OCI-LY1 (cell line): Measurements from ENCODE around the gene NFAT5.

Source experiments
- H2AFZ ChIP-seq: fragments of 200-600 bp; sonication (generic), shearing (Covaris generic); 2 replicates; pipeline ENCODE4 v1.6.0; 2014; ENCODE audit warnings: antibody characterized with exemption, mild to moderate bottlenecking, low read length
- H3F3A ChIP-seq: fragments of 200-600 bp; sonication (generic), shearing (Covaris generic); 2 replicates; pipeline ENCODE4 v1.6.0; 2014; ENCODE audit warnings: mild to moderate bottlenecking, antibody characterized with exemption, low read length, moderate library complexity; ENCODE audit not compliant: insufficient read depth
- H3K27ac ChIP-seq: fragments of 200-600 bp; sonication (generic); 2 replicates; pipeline ENCODE4 v1.5.1; 2014; ENCODE audit warnings: low read length, mixed run types, mild to moderate bottlenecking, low read depth; ENCODE audit not compliant: poor library complexity, severe bottlenecking
- H3K27me3 ChIP-seq: fragments of 200-600 bp; sonication (generic); 2 replicates; pipeline ENCODE4 v1.6.0; 2014; ENCODE audit warnings: antibody characterized with exemption, mild to moderate bottlenecking, low read length, moderate library complexity; ENCODE audit not compliant: insufficient read depth
- H3K36me3 ChIP-seq: fragments of 200-600 bp; sonication (generic); 2 replicates; pipeline ENCODE4 v1.6.1; 2014; ENCODE audit warnings: mild to moderate bottlenecking, antibody characterized with exemption, low read length, moderate library complexity, mixed read lengths; ENCODE audit not compliant: insufficient read depth
- H3K4me1 ChIP-seq: fragments of 200-600 bp; sonication (generic); 2 replicates; pipeline ENCODE4 v1.5.1; 2014; ENCODE audit warnings: mild to moderate bottlenecking, low read length, moderate library complexity; ENCODE audit not compliant: insufficient read depth, severe bottlenecking
- H3K4me2 ChIP-seq: fragments of 200-600 bp; sonication (generic), shearing (Covaris generic); 2 replicates; pipeline ENCODE4 v1.6.1; 2014; ENCODE audit warnings: low read length
- H3K4me3 ChIP-seq: fragments of 200-600 bp; sonication (generic); 2 replicates; pipeline ENCODE4 v1.5.1; 2014; ENCODE audit warnings: low read length, low read depth, mild to moderate bottlenecking, mixed read lengths; ENCODE audit not compliant: poor library complexity, severe bottlenecking
- H3K79me2 ChIP-seq: fragments of 200-600 bp; shearing (Covaris generic); 2 replicates; pipeline ENCODE4 v1.6.1; 2016; ENCODE audit warnings: mixed run types, low read length, mixed read lengths; ENCODE audit not compliant: insufficient read depth
- H3K9ac ChIP-seq: fragments of 200-600 bp; sonication (generic), shearing (Covaris generic); 2 replicates; pipeline ENCODE4 v1.6.1; 2014; ENCODE audit warnings: mild to moderate bottlenecking, low read length, mixed read lengths
- H3K9me2 ChIP-seq: fragments of 200-600 bp; sonication (generic), shearing (Covaris generic); 2 replicates; pipeline ENCODE4 v1.6.1; 2014; ENCODE audit warnings: low read depth, mild to moderate bottlenecking, low read length, mixed read lengths
- H3K9me3 ChIP-seq: fragments of 200-600 bp; shearing (Covaris generic); 2 replicates; pipeline ENCODE4 v1.6.1; 2014; ENCODE audit warnings: low read length, mixed read lengths
- H4K20me1 ChIP-seq: fragments of 200-600 bp; sonication (generic), shearing (Covaris generic); 2 replicates; pipeline ENCODE4 v1.6.0; 2016; ENCODE audit warnings: mild to moderate bottlenecking, low read length; ENCODE audit not compliant: insufficient read depth
- EZH2 ChIP-seq: fragments of 200-600 bp; sonication (generic), shearing (Covaris generic); IDR thresholded peaks from 2 replicates; pipeline ENCODE4 v1.8.0; 2017; ENCODE audit warnings: borderline replicate concordance, mixed run types, mild to moderate bottlenecking, antibody characterized with exemption, low read length, moderate library complexity, mixed read lengths
- TF ChIP-seq, protein P1 (sequence below): fragments of 200-600 bp; sonication (generic), shearing (Covaris generic); IDR thresholded peaks from 2 replicates; pipeline ENCODE4 v1.5.1; 2017; ENCODE audit warnings: mild to moderate bottlenecking, antibody characterized with exemption, low read length, moderate library complexity, mixed read lengths

The NFAT5 gene

DNA sequence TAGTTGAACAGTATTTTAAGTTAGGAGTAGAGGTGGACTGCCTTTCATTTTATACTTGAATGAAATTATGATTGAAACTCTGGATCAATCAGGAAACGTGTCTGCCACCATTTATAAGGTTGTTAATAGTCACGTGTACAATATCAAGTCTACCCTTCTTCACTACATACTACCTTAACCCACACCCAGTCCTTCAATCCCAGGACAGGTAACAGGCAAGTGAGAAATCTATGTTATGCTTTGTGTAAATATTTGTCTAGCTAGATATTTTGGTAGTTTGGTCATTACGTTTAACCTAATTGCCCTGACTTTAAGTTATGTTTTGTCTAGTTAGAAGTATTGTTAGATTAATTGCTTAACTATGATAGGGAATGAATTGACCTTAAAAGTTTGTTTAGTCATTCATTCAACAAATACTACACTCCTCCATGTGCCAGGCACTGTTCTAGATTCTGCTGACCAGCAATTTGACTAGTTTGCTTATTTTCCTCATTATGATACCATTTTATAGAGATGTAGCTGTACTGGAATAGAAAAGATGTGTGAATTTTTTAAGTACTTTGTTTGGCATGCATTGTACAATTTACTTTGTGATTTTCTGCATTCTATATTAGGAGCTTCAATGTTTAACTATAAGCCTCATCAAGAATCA is 88.6 kb downstream of the NFAT5 start:
- Histone ChIP-seq H3K79me2 (no peaks in the 10 kb centered on the region), H2AFZ (no peak overlapping the region), H3K9me2 (no peaks in the 10 kb centered on the region), H3K9ac (no peak overlapping the region), H3K27me3 (no peaks in the 10 kb centered on the region), H3K4me2 (no peak overlapping the region), H3K4me3 (no peak overlapping the region), H3K36me3 (peaks cover 41% of the 10 kb centered on the region), H3F3A (no peaks in the 10 kb centered on the region), H4K20me1 (no peaks in the 10 kb centered on the region), H3K4me1 (no peaks in the 10 kb centered on the region), H3K27ac (no peak overlapping the region), H3K9me3 (no peaks in the 10 kb centered on the region)
- TF ChIP-seq EZH2: no peak
- TF ChIP-seq, protein P1, sequence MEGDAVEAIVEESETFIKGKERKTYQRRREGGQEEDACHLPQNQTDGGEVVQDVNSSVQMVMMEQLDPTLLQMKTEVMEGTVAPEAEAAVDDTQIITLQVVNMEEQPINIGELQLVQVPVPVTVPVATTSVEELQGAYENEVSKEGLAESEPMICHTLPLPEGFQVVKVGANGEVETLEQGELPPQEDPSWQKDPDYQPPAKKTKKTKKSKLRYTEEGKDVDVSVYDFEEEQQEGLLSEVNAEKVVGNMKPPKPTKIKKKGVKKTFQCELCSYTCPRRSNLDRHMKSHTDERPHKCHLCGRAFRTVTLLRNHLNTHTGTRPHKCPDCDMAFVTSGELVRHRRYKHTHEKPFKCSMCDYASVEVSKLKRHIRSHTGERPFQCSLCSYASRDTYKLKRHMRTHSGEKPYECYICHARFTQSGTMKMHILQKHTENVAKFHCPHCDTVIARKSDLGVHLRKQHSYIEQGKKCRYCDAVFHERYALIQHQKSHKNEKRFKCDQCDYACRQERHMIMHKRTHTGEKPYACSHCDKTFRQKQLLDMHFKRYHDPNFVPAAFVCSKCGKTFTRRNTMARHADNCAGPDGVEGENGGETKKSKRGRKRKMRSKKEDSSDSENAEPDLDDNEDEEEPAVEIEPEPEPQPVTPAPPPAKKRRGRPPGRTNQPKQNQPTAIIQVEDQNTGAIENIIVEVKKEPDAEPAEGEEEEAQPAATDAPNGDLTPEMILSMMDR: no peak

DNA sequence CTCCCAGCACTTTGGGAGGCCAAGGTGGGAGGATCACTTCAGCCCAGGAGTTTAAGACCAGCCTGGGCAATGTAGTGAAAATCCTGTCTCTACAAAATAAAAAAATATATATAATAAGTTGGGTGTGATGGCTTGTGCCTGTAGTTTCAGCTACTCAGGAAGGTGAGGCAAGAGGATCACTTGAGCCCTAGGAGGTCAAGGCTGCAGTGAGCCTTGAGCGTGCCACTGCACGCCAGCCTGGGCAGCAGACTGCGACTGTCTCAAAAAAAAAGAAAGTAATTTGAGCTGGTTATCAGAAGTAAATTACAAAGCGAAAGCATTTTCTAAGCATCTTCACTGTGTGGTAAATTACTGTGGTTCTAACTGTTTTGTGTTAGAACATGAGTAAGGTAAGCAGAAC is 94.4 kb downstream of the NFAT5 start:
- no peaks in the 10 kb centered on the region for H3K9me3 ChIP-seq
- no peak overlapping the region for H3K4me2 ChIP-seq
- H3K9ac ChIP-seq: no peak overlapping the region
- no peaks in the 10 kb centered on the region for H3K4me1 ChIP-seq
- no peaks in the 10 kb centered on the region for H3K79me2 ChIP-seq
- peaks cover 37% of the 10 kb centered on the region for H3K36me3 ChIP-seq
- TF ChIP-seq, protein P1: no peak
- no peak for TF ChIP-seq EZH2
- H3K4me3 ChIP-seq: no peak overlapping the region
- H2AFZ ChIP-seq: no peak overlapping the region
- H3K9me2 ChIP-seq: no peaks in the 10 kb centered on the region
- no peaks in the 10 kb centered on the region for H4K20me1 ChIP-seq
- no peaks in the 10 kb centered on the region for H3K27me3 ChIP-seq
- H3K27ac ChIP-seq: no peak overlapping the region
- no peaks in the 10 kb centered on the region for H3F3A ChIP-seq

DNA sequence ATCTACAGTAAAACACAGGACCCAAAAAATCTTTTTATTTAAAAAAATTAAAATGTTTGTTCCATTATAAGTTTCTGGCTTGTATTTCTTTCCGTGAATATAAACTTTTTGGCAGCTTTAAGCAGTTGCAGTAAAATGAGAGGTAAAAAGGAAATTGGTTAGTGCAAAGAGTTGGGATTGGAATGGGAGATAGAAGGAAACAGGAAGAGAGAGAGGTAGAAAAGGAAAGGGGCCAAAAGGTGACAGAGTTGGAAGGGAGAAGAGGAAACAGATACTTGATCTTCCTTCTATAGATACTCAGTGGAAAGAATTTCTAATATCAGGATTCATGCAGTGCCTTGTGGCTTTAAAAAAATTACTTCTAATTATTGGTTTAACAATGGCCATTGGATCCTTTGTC is 97.1 kb downstream of the NFAT5 start:
- no peaks in the 10 kb centered on the region for H4K20me1 ChIP-seq

More for the DNA sequence above, 97.1 kb downstream of the NFAT5 start:
- no peak for TF ChIP-seq EZH2
- TF ChIP-seq, protein P1: no peak
- H3K4me2 ChIP-seq: no peak overlapping the region
- H3K4me1 ChIP-seq: no peaks in the 10 kb centered on the region
- H3K9ac ChIP-seq: no peak overlapping the region
- H3K4me3 ChIP-seq: no peak overlapping the region
- H2AFZ ChIP-seq: no peak overlapping the region
- H3K79me2 ChIP-seq: no peaks in the 10 kb centered on the region
- H3K36me3 ChIP-seq: peaks cover 22% of the 10 kb centered on the region
- no peaks in the 10 kb centered on the region for H3K9me2 ChIP-seq
- H3K9me3 ChIP-seq: no peaks in the 10 kb centered on the region
- H3K27me3 ChIP-seq: no peaks in the 10 kb centered on the region
- H3F3A ChIP-seq: no peaks in the 10 kb centered on the region
- H3K27ac ChIP-seq: no peak overlapping the region
